Neural cell (in vitro differentiated cells): ENCODE data around the gene CNTNAP5. TPM values are rescaled to one million over a fixed set of nuclear protein-coding genes. Genes with fewer than 3 reads are reported as not detected.

Experiments
- H2AFZ ChIP-seq: fragments of 200-600, 300-800 bp; sonication (generic), shearing (Covaris generic); 2 replicates; pipeline ENCODE4 v1.6.0; 2014; ENCODE audit warnings: low read depth, mild to moderate bottlenecking, antibody characterized with exemption, low read length, moderate library complexity
- H3F3A ChIP-seq: fragments of 200-600 bp; shearing (Covaris generic); 2 replicates; pipeline ENCODE4 v1.6.1; 2016; ENCODE audit warnings: mild to moderate bottlenecking, moderate library complexity, mixed read lengths, antibody characterized with exemption, low read length; ENCODE audit not compliant: insufficient read depth, poor library complexity, severe bottlenecking
- H3K27ac ChIP-seq: fragments of 200-600, 300-800 bp; sonication (generic), shearing (Covaris generic); 2 replicates; pipeline ENCODE4 v1.5.1; 2014; ENCODE audit warnings: mild to moderate bottlenecking, low read length, moderate library complexity
- H3K27me3 ChIP-seq: fragments of 300-800, 200-600 bp; sonication (generic), shearing (Covaris generic); 2 replicates; pipeline ENCODE4 v1.6.0; 2014; ENCODE audit warnings: mild to moderate bottlenecking, low read depth, low read length, moderate library complexity; ENCODE audit not compliant: insufficient read depth
- H3K36me3 ChIP-seq: fragments of 300-800, 200-600 bp; sonication (generic), shearing (Covaris generic); 2 replicates; pipeline ENCODE4 v1.5.1; 2014; ENCODE audit warnings: mild to moderate bottlenecking, antibody characterized with exemption, low read length, moderate library complexity; ENCODE audit not compliant: insufficient read depth
- H3K4me2 ChIP-seq: fragments of 300-800, 200-600 bp; sonication (generic), shearing (Covaris generic); 2 replicates; pipeline ENCODE4 v1.6.0; 2014; ENCODE audit warnings: mild to moderate bottlenecking, low read length
- H3K4me3 ChIP-seq: fragments of 300-800, 200-600 bp; sonication (generic), shearing (Covaris generic); 2 replicates; pipeline ENCODE4 v1.5.1; 2014; ENCODE audit warnings: mild to moderate bottlenecking, low read length, moderate library complexity
- H3K79me2 ChIP-seq: fragments of 200-600 bp; shearing (Covaris generic); replicated peaks from 2 replicates; pipeline ENCODE4 v1.6.0; 2014; ENCODE audit warnings: mild to moderate bottlenecking, low read length, moderate library complexity; ENCODE audit not compliant: insufficient read depth
- H3K9ac ChIP-seq: fragments of 300-800, 200-600 bp; sonication (generic), shearing (Covaris generic); 2 replicates; pipeline ENCODE4 v1.6.1; 2016; ENCODE audit warnings: mild to moderate bottlenecking, low read length, mixed read lengths
- H3K9me2 ChIP-seq: fragments of 200-600 bp; shearing (Covaris generic); 2 replicates; pipeline ENCODE4 v1.6.1; 2016; ENCODE audit warnings: mild to moderate bottlenecking, low read length, mixed read lengths; ENCODE audit not compliant: insufficient read depth
- H3K9me3 ChIP-seq: fragments of 200-600, 300-800 bp; sonication (generic), shearing (Covaris generic); 2 replicates; pipeline ENCODE4 v1.6.1; 2016; ENCODE audit warnings: mild to moderate bottlenecking, mixed run types, low read length, moderate library complexity, mixed read lengths
- H4K20me1 ChIP-seq: fragments of 200-600 bp; shearing (Covaris generic); 2 replicates; pipeline ENCODE4 v1.6.1; 2016; ENCODE audit warnings: mild to moderate bottlenecking, mixed run types; ENCODE audit not compliant: insufficient read depth
- EP300 ChIP-seq: fragments of 450-650 bp; conservative IDR thresholded peaks from 2 replicates; pipeline ENCODE4 v1.6.1; 2014; ENCODE audit warnings: antibody characterized with exemption, mild to moderate bottlenecking, moderate library complexity; ENCODE audit not compliant: poor library complexity, severe bottlenecking
- EZH2 ChIP-seq: fragments of 200-600, 300-800 bp; shearing (Covaris generic), sonication (generic); IDR thresholded peaks from 2 replicates; pipeline ENCODE4 v1.6.1; 2014; ENCODE audit warnings: antibody characterized with exemption, low read length, borderline replicate concordance, mild to moderate bottlenecking; ENCODE audit not compliant: insufficient read depth, poor library complexity, severe bottlenecking
- MXI1 ChIP-seq: fragments of 450-650 bp; conservative IDR thresholded peaks from 2 replicates; pipeline ENCODE4 v1.6.1; 2014; ENCODE audit warnings: antibody characterized with exemption, mild to moderate bottlenecking; ENCODE audit not compliant: poor library complexity, severe bottlenecking
- POLR2AphosphoS5 ChIP-seq: IDR thresholded peaks from 2 replicates; pipeline ENCODE4 v1.6.1; 2012
- RAD21 ChIP-seq: fragments of 450-650 bp; conservative IDR thresholded peaks from 2 replicates; pipeline ENCODE4 v1.6.1; 2014; ENCODE audit warnings: antibody characterized with exemption, mild to moderate bottlenecking, moderate library complexity
- SMC3 ChIP-seq: fragments of 450-650 bp; conservative IDR thresholded peaks from 2 replicates; pipeline ENCODE4 v1.6.1; 2014; ENCODE audit warnings: antibody characterized with exemption, mild to moderate bottlenecking, moderate library complexity; ENCODE audit not compliant: poor library complexity
- TAF1 ChIP-seq: IDR thresholded peaks from 2 replicates; pipeline ENCODE4 v1.6.1; 2012; ENCODE audit warnings: low read depth
- polyA plus RNA-seq: library from polyadenylated mRNA; depleted of rRNA; stranded (reverse); fragments of >200 nt; gene quantifications from 2 replicates; pipeline ENCODE4 v1.2.3, GENCODE V29; 2014
- TF ChIP-seq, protein P1 (sequence below): fragments of 450-650 bp; IDR thresholded peaks from 2 replicates; pipeline ENCODE4 v1.5.1; 2014; ENCODE audit warnings: antibody characterized with exemption, mild to moderate bottlenecking, moderate library complexity; ENCODE audit not compliant: poor library complexity, severe bottlenecking
- TF ChIP-seq, protein P2 (sequence below): IDR thresholded peaks from 2 replicates; pipeline ENCODE4 v1.6.1; 2012; ENCODE audit warnings: borderline replicate concordance

The CNTNAP5 gene
- polyA plus RNA-seq, 1 donor from 2014 or later = 19.3 TPM

DNA sequence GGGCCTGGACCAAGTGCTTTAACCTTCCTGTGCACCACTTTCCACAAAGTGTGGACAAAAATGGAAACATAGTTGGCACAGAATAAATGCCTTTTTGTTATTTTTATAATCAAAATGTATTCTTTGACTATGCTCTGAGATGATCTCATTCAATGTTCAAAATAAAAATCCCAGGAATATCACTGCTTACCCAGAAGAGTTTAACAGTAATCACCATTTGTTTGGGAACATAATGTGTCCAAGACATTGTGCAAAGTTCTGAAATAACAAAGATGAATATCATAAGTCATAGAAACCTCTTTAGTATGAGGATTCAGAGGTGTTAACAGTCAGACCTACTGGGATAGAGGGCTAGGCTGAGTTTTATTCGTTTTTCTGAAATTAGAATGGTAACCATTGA, 668.1 kb downstream of the CNTNAP5 start:
- Histone ChIP-seq H2AFZ (no peak overlapping the region), H3K4me3 (no peak overlapping the region), H3K9me2 (no peaks in the 10 kb centered on the region), H3K36me3 (no peaks in the 10 kb centered on the region), H4K20me1 (no peaks in the 10 kb centered on the region), H3K9ac (no peak overlapping the region), H3K27ac (no peak overlapping the region), H3K79me2 (no peaks in the 10 kb centered on the region), H3K27me3 (no peaks in the 10 kb centered on the region), H3K9me3 (no peaks in the 10 kb centered on the region), H3F3A (no peaks in the 10 kb centered on the region), H3K4me2 (no peak overlapping the region)
- TF ChIP-seq POLR2AphosphoS5 (no peak), EZH2 (no peak), SMC3 (no peak), EP300 (no peak), TAF1 (no peak), RAD21 (no peak), MXI1 (no peak)
- TF ChIP-seq, protein P1, sequence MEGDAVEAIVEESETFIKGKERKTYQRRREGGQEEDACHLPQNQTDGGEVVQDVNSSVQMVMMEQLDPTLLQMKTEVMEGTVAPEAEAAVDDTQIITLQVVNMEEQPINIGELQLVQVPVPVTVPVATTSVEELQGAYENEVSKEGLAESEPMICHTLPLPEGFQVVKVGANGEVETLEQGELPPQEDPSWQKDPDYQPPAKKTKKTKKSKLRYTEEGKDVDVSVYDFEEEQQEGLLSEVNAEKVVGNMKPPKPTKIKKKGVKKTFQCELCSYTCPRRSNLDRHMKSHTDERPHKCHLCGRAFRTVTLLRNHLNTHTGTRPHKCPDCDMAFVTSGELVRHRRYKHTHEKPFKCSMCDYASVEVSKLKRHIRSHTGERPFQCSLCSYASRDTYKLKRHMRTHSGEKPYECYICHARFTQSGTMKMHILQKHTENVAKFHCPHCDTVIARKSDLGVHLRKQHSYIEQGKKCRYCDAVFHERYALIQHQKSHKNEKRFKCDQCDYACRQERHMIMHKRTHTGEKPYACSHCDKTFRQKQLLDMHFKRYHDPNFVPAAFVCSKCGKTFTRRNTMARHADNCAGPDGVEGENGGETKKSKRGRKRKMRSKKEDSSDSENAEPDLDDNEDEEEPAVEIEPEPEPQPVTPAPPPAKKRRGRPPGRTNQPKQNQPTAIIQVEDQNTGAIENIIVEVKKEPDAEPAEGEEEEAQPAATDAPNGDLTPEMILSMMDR = no peak
- TF ChIP-seq, protein P2, sequence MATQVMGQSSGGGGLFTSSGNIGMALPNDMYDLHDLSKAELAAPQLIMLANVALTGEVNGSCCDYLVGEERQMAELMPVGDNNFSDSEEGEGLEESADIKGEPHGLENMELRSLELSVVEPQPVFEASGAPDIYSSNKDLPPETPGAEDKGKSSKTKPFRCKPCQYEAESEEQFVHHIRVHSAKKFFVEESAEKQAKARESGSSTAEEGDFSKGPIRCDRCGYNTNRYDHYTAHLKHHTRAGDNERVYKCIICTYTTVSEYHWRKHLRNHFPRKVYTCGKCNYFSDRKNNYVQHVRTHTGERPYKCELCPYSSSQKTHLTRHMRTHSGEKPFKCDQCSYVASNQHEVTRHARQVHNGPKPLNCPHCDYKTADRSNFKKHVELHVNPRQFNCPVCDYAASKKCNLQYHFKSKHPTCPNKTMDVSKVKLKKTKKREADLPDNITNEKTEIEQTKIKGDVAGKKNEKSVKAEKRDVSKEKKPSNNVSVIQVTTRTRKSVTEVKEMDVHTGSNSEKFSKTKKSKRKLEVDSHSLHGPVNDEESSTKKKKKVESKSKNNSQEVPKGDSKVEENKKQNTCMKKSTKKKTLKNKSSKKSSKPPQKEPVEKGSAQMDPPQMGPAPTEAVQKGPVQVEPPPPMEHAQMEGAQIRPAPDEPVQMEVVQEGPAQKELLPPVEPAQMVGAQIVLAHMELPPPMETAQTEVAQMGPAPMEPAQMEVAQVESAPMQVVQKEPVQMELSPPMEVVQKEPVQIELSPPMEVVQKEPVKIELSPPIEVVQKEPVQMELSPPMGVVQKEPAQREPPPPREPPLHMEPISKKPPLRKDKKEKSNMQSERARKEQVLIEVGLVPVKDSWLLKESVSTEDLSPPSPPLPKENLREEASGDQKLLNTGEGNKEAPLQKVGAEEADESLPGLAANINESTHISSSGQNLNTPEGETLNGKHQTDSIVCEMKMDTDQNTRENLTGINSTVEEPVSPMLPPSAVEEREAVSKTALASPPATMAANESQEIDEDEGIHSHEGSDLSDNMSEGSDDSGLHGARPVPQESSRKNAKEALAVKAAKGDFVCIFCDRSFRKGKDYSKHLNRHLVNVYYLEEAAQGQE = no peak

DNA sequence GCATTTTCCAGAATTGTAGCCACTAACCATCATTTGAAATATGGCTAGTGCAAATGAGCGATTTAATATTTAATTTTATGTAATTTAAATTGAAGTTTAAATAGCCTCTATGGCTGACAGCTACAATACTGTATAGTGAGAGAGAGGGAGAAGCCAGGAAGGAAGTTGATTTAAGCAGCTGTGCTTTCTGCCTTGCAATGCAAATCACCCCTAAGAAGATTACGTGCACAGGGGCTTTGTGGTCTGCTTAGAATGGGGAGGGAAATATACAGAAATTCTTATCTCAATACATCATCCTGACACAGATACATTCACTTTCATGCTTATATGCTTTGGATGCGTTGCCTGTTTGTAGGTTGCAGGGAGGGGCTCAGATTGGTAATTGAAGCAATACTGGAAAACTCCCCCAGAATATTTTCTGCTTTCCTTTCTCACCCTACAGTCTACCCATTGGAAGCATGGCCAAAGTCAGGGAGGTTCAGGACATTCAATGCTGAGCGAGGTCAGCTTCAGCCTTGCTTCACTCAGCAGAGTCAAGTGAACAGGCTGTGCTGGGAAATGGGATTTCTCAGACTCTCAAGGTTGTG, 674.0 kb downstream of the CNTNAP5 start:
- Histone ChIP-seq H3K9me3 (no peaks in the 10 kb centered on the region), H3K9me2 (no peaks in the 10 kb centered on the region), H3K27me3 (no peaks in the 10 kb centered on the region), H3K4me2 (no peak overlapping the region), H3K4me3 (no peak overlapping the region), H3K79me2 (no peaks in the 10 kb centered on the region), H3K27ac (no peak overlapping the region), H2AFZ (no peak overlapping the region), H3K36me3 (no peaks in the 10 kb centered on the region), H3F3A (no peaks in the 10 kb centered on the region), H3K9ac (no peak overlapping the region), H4K20me1 (no peaks in the 10 kb centered on the region)
- TF ChIP-seq EP300 = no peak
- TF ChIP-seq POLR2AphosphoS5 = no peak
- TF ChIP-seq MXI1 = no peak
- TF ChIP-seq EZH2 = no peak
- TF ChIP-seq TAF1 = no peak
- TF ChIP-seq, protein P1 = no peak
- TF ChIP-seq SMC3 = no peak
- TF ChIP-seq, protein P2 = no peak
- TF ChIP-seq RAD21 = no peak
